Gastroesophageal sphincter (tissue), 4 donors: Measurements from ENCODE around the gene WDR86. TPM values are rescaled to one million over a fixed set of nuclear protein-coding genes. Genes with fewer than 3 reads are reported as not detected.

Experiments used
- ATAC-seq: fragments of 150-250 bp; one replicate; pipeline ENCODE4 v1.9.1; 2016; ENCODE audit warnings: mild to moderate bottlenecking, moderate library complexity
- H3K27ac ChIP-seq, 4 donors: fragments of 200-600 bp; sonication (generic) in 3 of 4; 1 replicate in 3 of 4; 2 replicates in 1 of 4; pipeline ENCODE4 v1.5.1; 2016 to 2019
- H3K27me3 ChIP-seq: fragments of 200-600 bp; sonication (generic); one replicate; pipeline ENCODE4 v1.5.1; 2019
- H3K36me3 ChIP-seq, 2 donors: fragments of 200-600 bp; sonication (generic); one replicate each; pipeline ENCODE4 v1.5.1; 2019; ENCODE audit warnings: control low read depth in 1 of 2
- H3K4me1 ChIP-seq, 3 donors: fragments of 200-600 bp; sonication (generic); 1 replicate in 2 of 3; 2 replicates in 1 of 3; pipeline ENCODE4 v1.5.1; 2016 to 2019; ENCODE audit warnings: control low read depth in 2 of 3
- H3K4me3 ChIP-seq, 2 donors: fragments of 200-600 bp; sonication (generic); one replicate each; pipeline ENCODE4 v1.5.1; 2019; ENCODE audit warnings: mild to moderate bottlenecking in 1 of 2, moderate library complexity in 1 of 2
- H3K9me3 ChIP-seq, 3 donors: fragments of 200-600 bp; sonication (generic); one replicate each; pipeline ENCODE4 v1.5.1; 2017 to 2019; ENCODE audit warnings: control low read depth in 2 of 3
- EP300 ChIP-seq: sonication (generic); formaldehyde crosslinking; IDR thresholded peaks from one replicate; pipeline ENCODE4 v1.6.1; 2017; ENCODE audit warnings: antibody characterized with exemption, mild to moderate bottlenecking
- POLR2A ChIP-seq, 2 donors: fragments of 450-650 bp; IDR thresholded peaks; one replicate each; pipeline ENCODE4 v1.6.1; 2017; ENCODE audit warnings: antibody characterized with exemption in 2 of 2, mild to moderate bottlenecking in 2 of 2, moderate library complexity in 1 of 2
- POLR2AphosphoS5 ChIP-seq: sonication (generic); formaldehyde crosslinking; IDR thresholded peaks from one replicate; pipeline ENCODE4 v1.6.1; 2017; ENCODE audit warnings: antibody characterized with exemption
- WGBS, 2 donors: methylation state at CpG; one replicate each; pipeline ENCODE4 v1.1.5; 2018; ENCODE audit warnings: low coverage in 1 of 2; 5-methylcytosine and 5-hydroxymethylcytosine counted together
- total RNA-seq, 4 donors: library from RNA; depleted of rRNA; stranded (reverse); fragments of >200 nt; gene quantifications; one replicate each; pipeline ENCODE4 v1.1.0, GENCODE V29; 2016
- TF ChIP-seq, protein P1 (sequence below), 4 experiments: fragments of 200-600 bp in 2 of 4; fragments of 450-650 bp in 2 of 4; sonication (generic) in 1 of 4; IDR thresholded peaks; one replicate each; pipeline ENCODE4 v1.5.1; 2017 to 2019; ENCODE audit warnings: antibody characterized with exemption in 4 of 4, mild to moderate bottlenecking in 2 of 4, moderate library complexity in 2 of 4

WDR86 gene
- total RNA-seq, 4 donors from 2014 or later: 2.6 to 8.2 (median 5.9) TPM

DNA sequence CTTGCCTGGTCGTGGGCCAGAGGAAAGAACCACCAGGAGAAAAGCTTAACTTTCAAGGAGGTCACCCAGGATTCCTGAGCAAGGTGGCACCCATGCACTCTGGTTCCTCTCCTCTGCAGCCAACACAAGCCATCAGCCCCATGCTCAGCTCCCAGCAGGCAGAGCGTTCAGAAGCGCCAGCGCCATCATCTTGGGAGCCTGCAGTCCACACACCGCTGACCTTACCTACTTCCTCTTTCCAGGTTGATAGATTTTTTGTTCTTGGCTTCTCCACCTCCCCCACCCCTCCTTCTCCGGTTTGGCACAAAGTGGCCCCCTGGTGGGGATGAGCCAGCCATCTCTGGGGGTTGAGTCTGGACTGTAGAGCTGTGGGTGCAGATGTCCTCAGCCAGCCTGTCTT, 1.7 kb upstream of the WDR86 start:
- TF ChIP-seq POLR2A (IDR thresholded peaks at IDR 0.05) (no peak), EP300 (no peak), POLR2AphosphoS5 (no peak)
- TF ChIP-seq, protein P1, sequence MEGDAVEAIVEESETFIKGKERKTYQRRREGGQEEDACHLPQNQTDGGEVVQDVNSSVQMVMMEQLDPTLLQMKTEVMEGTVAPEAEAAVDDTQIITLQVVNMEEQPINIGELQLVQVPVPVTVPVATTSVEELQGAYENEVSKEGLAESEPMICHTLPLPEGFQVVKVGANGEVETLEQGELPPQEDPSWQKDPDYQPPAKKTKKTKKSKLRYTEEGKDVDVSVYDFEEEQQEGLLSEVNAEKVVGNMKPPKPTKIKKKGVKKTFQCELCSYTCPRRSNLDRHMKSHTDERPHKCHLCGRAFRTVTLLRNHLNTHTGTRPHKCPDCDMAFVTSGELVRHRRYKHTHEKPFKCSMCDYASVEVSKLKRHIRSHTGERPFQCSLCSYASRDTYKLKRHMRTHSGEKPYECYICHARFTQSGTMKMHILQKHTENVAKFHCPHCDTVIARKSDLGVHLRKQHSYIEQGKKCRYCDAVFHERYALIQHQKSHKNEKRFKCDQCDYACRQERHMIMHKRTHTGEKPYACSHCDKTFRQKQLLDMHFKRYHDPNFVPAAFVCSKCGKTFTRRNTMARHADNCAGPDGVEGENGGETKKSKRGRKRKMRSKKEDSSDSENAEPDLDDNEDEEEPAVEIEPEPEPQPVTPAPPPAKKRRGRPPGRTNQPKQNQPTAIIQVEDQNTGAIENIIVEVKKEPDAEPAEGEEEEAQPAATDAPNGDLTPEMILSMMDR (IDR thresholded peaks at IDR 0.05): no peak
- H3K4me3 ChIP-seq: no peak overlapping the region
- H3K27me3 ChIP-seq: peaks cover 64% of the 10 kb centered on the region
- H3K27ac ChIP-seq: no peak overlapping the region
- no peaks in the 10 kb centered on the region for H3K36me3 ChIP-seq
- no peak for ATAC-seq
- 96% methylated on average over 4 of the region's 6 CpGs for whole genome bisulfite sequencing, 2 donors
- peaks cover 0 to 25% (median 15%) of the 10 kb centered on the region in 3 donors for H3K4me1 ChIP-seq
- H3K9me3 ChIP-seq: no peaks in the 10 kb centered on the region

DNA sequence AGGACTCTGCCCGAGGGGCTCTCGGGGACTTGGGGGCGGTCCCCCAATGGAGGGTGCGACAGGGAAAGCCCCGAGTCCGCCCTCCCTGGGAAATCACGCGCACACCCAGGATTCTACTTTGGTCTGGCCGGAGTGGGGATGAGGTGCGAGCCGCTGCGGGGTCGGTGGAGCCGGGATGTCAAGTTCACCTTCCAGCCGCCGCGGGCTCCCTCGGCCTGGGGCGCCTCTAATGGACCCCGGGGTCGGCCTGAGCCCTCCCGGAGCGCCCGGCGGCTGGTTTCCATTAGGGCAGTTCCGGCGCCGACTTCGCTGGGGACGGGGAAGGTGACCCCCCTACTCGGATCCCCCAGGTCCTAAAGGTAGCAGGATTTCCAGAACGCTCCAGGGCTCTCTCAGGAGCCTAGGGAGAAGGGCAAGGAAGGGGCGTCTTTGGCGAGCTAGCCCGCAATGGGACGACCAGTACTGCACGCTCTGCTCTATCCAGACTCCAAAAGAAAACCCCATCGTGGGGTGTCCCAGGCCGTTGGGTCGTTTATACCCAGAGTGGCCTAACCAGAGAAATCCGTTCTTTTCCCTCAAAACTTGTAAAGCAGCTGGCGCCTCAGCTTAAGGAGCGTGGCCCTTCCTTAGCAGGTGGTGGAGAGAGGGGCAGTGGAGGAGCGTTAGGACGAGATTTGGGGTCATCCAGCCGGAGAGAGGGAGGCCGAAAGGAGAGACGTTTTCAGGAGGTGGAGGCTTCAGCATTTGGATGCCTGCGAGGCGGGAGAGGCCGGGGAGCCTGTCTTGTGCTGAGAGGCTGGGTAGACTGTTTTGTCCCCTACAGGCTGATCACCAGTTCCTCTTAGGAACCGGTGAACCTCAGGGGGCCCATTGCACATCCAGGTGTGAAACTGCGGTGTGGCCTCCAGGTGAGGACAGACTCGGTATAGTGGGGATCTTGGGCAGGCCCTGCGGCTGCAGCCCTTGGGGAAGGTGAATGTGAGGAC, 860 bp upstream of the WDR86 start:
- no peak for TF ChIP-seq EP300
- peaks cover 0 to 25% (median 15%) of the 10 kb centered on the region in 3 donors for H3K4me1 ChIP-seq
- peak overlapping the region; percentile 27 to 57 for H3K4me3 ChIP-seq
- peak; percentile 30 for ATAC-seq
- peak overlapping the region in 3 of 4 donors; percentile 61 to 78 (median 66) for H3K27ac ChIP-seq
- 60 to 95% methylated on average over 2 to 3 of the region's 55 CpGs for WGBS, 2 donors
- no peaks in the 10 kb centered on the region for H3K9me3 ChIP-seq
- H3K27me3 ChIP-seq: peaks cover 59% of the 10 kb centered on the region
- no peaks in the 10 kb centered on the region for H3K36me3 ChIP-seq

DNA sequence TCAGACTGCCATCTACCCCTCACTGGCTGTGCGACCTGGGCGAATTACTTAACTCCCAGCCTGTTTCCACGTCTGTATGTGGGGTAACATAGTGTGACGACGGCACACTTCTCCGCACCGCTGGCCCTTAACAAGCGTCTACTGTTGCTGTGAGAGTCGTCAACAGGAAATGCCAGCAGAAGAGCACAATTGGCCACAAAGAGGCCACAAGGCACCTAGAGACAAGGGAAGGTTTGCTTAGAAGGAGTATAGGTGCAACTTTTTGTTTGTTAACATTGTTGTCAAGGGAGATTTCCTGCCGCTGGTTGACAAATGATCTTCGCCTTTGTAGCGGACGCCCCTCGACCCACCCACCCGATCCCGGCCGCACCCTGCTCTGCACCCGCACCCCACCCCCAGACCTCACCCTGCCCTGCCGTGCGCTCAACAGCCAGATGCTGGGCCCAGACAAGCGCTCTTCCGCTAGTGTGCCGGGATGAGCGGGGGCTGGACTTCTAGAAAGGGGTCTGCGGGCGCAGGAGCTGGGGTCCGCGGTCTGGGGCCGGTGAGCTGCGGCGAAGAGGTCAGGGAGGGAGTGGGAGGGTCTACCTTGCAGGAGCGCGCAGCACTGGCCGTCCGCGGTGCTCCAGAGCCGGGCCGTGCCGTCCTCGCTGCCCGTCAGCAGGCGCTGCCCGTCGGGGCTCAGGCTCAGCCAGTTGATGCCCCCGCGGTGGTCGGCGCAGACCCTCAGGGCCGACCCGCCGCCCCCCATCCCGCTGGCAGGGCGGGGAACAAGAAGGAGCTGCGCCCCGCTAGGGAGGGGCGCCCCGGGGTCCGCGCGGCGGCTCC, 785 bp downstream of the WDR86 start:
- Histone ChIP-seq H3K4me3 (peak overlapping the region; percentile 27 to 57), H3K27me3 (peaks cover 59% of the 10 kb centered on the region), H3K27ac (peak overlapping the region in 3 of 4 donors; percentile 61 to 78 (median 66)), H3K36me3 (no peaks in the 10 kb centered on the region), H3K9me3 (no peaks in the 10 kb centered on the region), H3K4me1 (peaks cover 0 to 25% (median 18%) of the 10 kb centered on the region in 3 donors)
- TF ChIP-seq, protein P1 (IDR thresholded peaks at IDR 0.05): no peak
- no peak for TF ChIP-seq POLR2AphosphoS5
- no peak for ATAC-seq
- 40 to 51% methylated on average over 2 to 6 of the region's 61 CpGs for WGBS, 2 donors

DNA sequence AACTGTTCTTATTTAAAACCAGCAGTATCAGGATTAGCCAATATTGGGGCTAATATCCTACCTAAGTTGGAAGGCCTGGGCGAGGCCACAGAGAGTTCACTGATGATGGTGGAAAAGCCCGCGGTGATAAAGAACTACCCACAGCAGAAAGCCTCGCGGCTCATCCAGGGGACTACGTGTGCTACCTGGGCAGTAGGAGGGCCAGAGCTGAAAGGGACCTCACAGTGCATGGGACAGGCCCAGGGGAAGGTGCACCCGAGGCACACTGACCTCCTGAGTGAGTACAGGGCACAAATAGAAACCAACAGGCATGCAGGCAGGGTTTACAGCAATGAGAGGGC, 1.4 kb downstream of the WDR86 start:
- H3K9me3 ChIP-seq: no peaks in the 10 kb centered on the region
- WGBS, 2 donors: 79 to 100% methylated on average over 1 to 7 of the region's 7 CpGs
- H3K27me3 ChIP-seq: peaks cover 59% of the 10 kb centered on the region
- peak overlapping the region in 1 of 2 donors; percentile 57 for H3K4me3 ChIP-seq
- H3K36me3 ChIP-seq: no peaks in the 10 kb centered on the region
- no peak for ATAC-seq
- TF ChIP-seq, protein P1 (IDR thresholded peaks at IDR 0.05): no peak
- TF ChIP-seq EP300 (no peak), POLR2AphosphoS5 (no peak), POLR2A (IDR thresholded peaks at IDR 0.05) (no peak)
- peaks cover 0 to 25% (median 19%) of the 10 kb centered on the region in 3 donors for H3K4me1 ChIP-seq
- H3K27ac ChIP-seq: peak overlapping the region in 3 of 4 donors; percentile 61 to 78 (median 66)

DNA sequence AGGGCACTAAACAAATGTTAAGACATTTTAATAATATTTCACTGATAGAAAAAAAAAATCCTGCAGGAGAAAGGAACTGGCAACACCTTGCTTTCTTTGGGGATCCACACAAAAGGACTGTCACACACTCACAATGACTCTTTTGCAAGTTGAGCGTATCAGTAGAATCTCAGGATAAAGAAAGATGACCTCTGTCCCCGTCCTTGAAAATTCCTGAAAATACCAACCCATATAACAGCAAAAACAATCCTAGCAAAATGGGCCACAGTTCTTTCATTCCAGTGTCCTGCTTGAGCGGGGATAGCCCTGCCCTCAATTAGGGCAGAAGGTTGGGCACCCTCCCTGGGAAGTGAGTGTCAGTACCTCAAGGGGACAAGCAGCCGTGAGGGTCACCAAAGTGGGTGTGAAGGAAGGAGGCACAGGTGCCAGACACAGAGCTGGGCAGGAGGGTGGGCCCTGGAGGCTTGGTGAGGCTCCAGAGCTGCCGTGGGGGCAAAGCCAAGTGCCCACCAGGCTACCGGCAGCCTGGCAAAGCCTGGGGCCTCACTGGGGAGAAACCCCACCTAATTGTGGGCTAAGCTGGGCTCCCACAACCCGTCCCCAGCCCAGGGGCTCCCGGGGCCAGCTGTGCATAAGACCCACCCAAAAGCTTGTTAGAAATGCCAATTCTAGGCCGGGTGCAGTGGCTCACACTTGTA, 2.8 kb downstream of the WDR86 start:
- Histone ChIP-seq H3K9me3 (no peaks in the 10 kb centered on the region), H3K27me3 (peaks cover 51% of the 10 kb centered on the region), H3K4me3 (no peak overlapping the region), H3K27ac (no peak overlapping the region), H3K4me1 (peaks cover 0 to 25% (median 19%) of the 10 kb centered on the region in 3 donors), H3K36me3 (no peaks in the 10 kb centered on the region)
- WGBS, 2 donors: 90 to 94% methylated on average over 2 to 3 of the region's 9 CpGs
- no peak for TF ChIP-seq EP300
- TF ChIP-seq POLR2A (IDR thresholded peaks at IDR 0.05): no peak
- TF ChIP-seq POLR2AphosphoS5: no peak
- TF ChIP-seq, protein P1 (IDR thresholded peaks at IDR 0.05): no peak
- no peak for ATAC-seq
